Stimulated activated CD8-positive, alpha-beta memory T cell treated with anti-CD3 and anti-CD28 coated beads, Interleukin-4, amount 100 ng/mL, for 4 hours (primary cell): Measurements from ENCODE around the gene FGF14.
"Not testable (repeated sequence)": the region's sequence is repeated elsewhere in the genome, so short reads cannot be mapped to it uniquely, and the experiment has no call there.

Experiments used
- DNase-seq, 2 donors: peaks; one replicate each; pipeline ENCODE4 v3.0.0-alpha.2; 2020; ENCODE audit warnings: low read depth in 2 of 2, low spot score in 1 of 2

FGF14 gene

GRCh38 chr13:102049853-102050252 is 352.0 kb downstream of the FGF14 start:
- no peak for DNase-seq

DNA sequence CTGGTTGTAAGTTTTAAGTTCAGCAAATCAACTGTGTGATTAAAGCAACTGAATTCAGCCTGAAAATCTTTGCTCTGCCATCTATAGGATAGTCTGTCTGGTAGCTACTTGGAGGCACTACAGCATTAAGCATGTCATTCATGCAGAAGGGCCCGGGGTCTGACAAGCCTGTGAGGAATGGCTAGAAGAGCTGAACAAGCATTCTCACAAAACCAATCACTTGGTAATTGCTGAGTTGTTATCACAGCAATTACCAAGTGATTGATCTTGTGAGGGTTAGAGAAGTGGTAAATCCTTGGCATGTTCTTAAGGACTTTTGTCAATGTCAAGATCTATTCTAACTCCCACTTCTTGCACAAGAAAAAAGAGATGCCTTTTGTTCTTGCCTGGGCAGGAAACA is 356.1 kb downstream of the FGF14 start:
- no peak for DNase-seq

DNA sequence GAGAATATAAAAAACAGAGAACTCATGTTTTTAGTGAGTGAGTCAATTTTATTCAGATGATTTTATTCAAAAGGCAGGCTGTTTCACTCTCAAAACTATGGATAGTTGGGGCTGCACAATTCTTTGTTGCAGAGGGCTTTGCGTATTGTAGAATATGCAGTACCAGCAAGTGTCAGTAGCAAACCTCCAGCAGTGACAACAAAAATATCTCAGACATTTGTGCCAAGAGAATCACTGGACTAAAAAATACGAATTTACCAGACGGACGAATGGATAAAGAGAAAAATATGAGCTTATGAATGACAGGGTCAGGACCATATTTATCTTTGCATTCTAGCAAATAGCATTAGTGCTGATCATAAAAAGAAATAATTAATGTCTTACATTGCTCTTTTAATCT is 359.1 kb downstream of the FGF14 start:
- DNase-seq, result no peak

- DNase-seq, result no peak
Measured at GRCh38 chr13:102041544-102041943, 360.3 kb downstream of the FGF14 start.

DNA sequence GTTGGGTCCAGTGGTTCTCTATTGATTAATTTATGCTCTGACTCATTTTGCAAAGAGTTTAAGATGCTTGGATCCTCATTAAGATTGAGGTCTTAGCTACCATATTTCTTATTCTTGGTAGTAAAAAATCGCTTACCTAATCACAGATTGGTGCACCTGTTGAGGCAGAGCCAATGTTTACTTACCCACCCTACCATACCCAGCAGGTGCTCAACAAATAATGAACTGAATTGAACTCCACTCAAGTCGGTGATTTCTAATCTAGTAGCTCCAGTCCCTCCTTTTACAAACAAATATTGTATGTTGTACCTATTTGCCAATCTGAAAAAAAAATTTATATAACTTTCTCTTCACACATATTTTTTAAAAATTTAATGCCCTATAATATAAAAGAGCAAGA is 361.0 kb downstream of the FGF14 start:
- DNase-seq, result no peak

DNA sequence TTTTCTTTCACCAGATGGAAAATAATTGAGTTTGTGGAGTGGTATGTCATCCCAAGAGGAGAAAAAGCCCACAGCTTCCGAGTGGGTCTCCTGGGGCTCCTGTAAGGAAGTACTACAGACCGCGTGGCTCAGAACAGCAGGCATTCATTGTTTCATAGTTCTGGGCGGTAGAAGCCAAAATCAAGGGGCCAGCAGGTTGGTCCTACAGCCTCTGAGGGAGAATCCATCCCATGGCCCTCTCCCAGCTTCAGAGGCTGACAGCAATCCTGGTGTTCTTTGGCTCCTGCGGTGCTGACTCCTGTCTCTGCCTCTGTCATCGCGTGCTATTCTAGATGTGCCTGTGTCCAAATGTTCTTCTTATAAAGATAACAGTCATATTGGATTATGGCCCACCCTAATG is 362.6 kb downstream of the FGF14 start:
- DNase-seq, result no peak

- DNase-seq, result no peak
Measured at GRCh38 chr13:102038787-102039186, 363.1 kb downstream of the FGF14 start.

GRCh38 chr13:102035969-102036368 is 365.9 kb downstream of the FGF14 start:
- DNase-seq, result no peak

GRCh38 chr13:102033857-102034331 is 368.0 kb downstream of the FGF14 start:
- no peak for DNase-seq

- no peak for DNase-seq
Measured at GRCh38 chr13:102033386-102033785, 368.5 kb downstream of the FGF14 start.

DNA sequence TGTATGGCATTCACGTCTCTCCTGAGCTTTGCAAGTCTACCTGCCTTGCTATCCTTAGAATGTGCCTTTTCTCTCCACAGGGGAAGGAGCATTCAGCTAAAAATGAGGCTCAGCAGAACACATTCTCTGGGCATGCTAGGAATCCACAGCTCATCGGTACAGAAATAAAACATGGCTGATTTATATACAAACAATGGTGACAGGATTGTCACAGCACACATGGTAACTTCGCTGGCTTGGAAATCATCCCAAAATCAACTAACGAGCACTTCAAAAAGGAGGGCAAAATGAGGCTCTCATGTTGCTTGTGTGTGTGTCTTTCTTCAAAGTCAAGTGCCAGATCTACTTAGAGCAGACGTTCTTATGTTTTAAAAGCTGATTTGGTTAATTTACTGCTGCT is 373.0 kb downstream of the FGF14 start:
- DNase-seq, result no peak

- no peak for DNase-seq
Measured at GRCh38 chr13:102028206-102028605, 373.6 kb downstream of the FGF14 start.

- DNase-seq, result no peak
Measured at GRCh38 chr13:102021777-102022176, 380.1 kb downstream of the FGF14 start.

DNA sequence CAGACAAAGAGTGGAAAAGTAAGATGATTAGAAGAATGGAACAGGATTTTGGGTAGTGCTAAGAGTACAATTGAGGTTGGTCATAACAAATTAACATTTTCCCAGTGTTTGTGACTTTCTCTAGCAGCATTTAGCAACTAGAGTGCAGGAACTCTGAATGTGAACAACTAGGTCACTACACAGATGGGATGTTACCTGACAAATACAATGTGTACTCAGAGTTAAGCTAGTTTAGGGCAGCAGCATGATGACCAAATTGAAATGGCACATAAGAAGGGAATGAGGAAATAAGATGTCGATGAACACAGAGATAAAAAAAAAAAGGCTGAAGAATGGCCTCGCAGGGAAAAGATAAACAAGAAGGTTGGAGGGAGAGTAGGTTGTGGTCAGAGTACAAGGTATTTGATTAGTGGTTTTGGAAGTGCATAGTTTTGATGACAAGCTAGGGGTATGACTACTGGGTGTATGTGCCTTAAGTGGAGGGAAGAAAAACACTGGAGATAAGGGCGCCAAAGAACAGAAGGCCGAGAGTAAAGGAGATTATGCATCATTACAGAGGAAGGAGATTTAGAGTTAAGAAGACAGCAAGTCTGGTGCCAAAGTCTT is 381.1 kb downstream of the FGF14 start:
- DNase-seq, result no peak

- no peak for DNase-seq
Measured at GRCh38 chr13:102018716-102019115, 383.1 kb downstream of the FGF14 start.

GRCh38 chr13:102017248-102017647 is 384.6 kb downstream of the FGF14 start:
- DNase-seq, result no peak

- no peak for DNase-seq
Measured at GRCh38 chr13:102012299-102013293, 389.3 kb downstream of the FGF14 start.

DNA sequence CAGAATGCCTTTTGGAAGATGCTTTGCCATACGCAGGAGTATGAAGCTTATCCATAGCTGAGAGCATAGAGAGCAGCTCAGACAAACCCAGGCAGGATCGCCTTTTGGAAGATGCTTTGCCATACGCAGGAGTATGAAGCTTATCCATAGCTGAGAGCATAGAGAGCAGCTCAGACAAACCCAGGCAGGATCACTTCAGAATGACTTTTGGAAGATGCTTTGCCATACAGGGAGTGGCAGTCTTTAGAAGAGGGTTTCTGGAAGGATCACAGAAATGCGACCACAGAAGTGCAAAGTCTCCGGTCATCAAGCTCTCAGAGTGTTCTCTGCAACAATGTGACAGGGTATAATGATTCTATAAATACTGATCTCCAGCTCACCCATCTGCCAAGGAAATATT is 390.4 kb downstream of the FGF14 start:
- not testable (repeated sequence) for DNase-seq

- DNase-seq, result no peak
Measured at GRCh38 chr13:102003848-102004570, 397.8 kb downstream of the FGF14 start.

- no peak for DNase-seq
Measured at GRCh38 chr13:102002287-102002686, 399.6 kb downstream of the FGF14 start.

DNA sequence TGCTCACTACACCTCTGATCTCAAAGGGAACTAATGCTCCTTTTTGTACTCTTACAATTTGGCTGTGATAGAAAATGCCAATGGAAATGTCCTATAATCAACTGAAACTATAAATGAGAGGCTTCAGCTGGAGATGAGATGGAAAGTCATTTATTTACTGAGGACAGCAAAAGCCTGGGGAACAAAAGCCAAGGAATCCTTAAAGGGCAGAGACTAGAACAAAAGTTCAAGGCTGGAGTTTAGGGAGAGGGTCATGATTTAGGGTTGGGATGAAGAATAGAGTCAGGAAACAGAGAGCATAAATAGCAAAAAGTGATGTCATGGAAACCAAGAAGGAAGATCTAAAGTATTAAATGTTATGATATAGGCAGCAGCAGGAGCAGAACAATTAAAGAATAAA is 401.1 kb downstream of the FGF14 start:
- DNase-seq, result no peak

DNA sequence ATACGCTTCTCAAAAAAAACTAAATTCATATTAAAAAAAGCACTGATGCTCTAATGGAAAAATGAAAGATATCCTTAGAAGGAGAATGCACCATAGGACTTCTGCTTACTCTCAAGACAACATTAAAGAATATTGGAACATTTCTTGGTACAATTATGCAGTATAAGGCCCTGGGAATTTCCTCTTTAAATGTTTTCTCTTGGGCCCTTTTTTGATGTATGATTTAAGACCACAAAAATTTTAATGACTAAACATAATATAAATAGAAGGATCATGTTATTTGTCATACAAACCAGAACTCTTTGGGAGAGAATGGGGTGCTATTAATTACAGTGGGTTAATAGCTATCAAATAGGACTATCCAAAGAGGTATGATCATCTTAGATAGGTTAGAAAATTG is 403.7 kb downstream of the FGF14 start:
- no peak for DNase-seq
